Body of pancreas (tissue), 4 donors: ENCODE results near the gene KLF18. TPM values are rescaled to one million over a fixed set of nuclear protein-coding genes. Genes with fewer than 3 reads are reported as not detected.

Experiments used
- ATAC-seq: fragments of 150-250 bp; one replicate; pipeline ENCODE4 v1.9.1; 2016
- DNase-seq, 4 donors: peaks; one replicate each; pipeline ENCODE4 v3.0.0-alpha.2; 2019
- H3K27ac ChIP-seq, 4 donors: fragments of 200-600 bp; sonication (generic); 1 replicate in 3 of 4; 2 replicates in 1 of 4; pipeline versions ENCODE4 v1.5.1 to v1.6.1; 2016 to 2019; ENCODE audit warnings: mild to moderate bottlenecking in 1 of 4, mixed read lengths in 1 of 4, moderate library complexity in 1 of 4
- H3K27me3 ChIP-seq, 2 donors: fragments of 200-600 bp; sonication (generic); one replicate each; pipeline ENCODE4 v1.6.0; 2016; ENCODE audit warnings: mild to moderate bottlenecking in 1 of 2
- H3K36me3 ChIP-seq, 2 donors: fragments of 200-600 bp; sonication (generic); replicated peaks in 1 of 2; 2 replicates each; pipeline ENCODE4 v1.5.1; 2016; ENCODE audit warnings: low read depth in 2 of 2; ENCODE audit not compliant: insufficient read depth in 1 of 2
- H3K4me1 ChIP-seq: fragments of 200-600 bp; sonication (generic); one replicate; pipeline ENCODE4 v1.6.0; 2016
- H3K4me3 ChIP-seq, 2 donors: fragments of 200-600 bp; sonication (generic); 1 replicate in 1 of 2; 2 replicates in 1 of 2; pipeline ENCODE4 v1.5.1; 2016 to 2019
- H3K9me3 ChIP-seq, 3 donors: fragments of 200-600 bp; sonication (generic); 1 replicate in 2 of 3; 2 replicates in 1 of 3; pipeline ENCODE4 v1.5.1; 2016
- POLR2A ChIP-seq, 3 donors: fragments of 450-650 bp; IDR thresholded peaks; one replicate each; pipeline ENCODE4 v1.6.1; 2016; ENCODE audit warnings: antibody characterized with exemption in 3 of 3, mild to moderate bottlenecking in 2 of 3
- WGBS, 2 donors: methylation state at CpG; one replicate each; pipeline ENCODE4 v1.1.5; 2017; 5-methylcytosine and 5-hydroxymethylcytosine counted together
- intact Hi-C: fragments of 100-400 bp; cut with DNase I; formaldehyde crosslinking; loops from one replicate; pipeline ENCODE4 v1.15.1; 2023
- small RNA-seq: library from RNA; depleted of rRNA; stranded (forward); fragments of <200 nt; gene quantifications from one replicate; pipeline ENCODE3, GENCODE V24; 2016
- total RNA-seq, 2 donors: library from RNA; depleted of rRNA; stranded (reverse); fragments of >200 nt; gene quantifications; one replicate each; pipeline ENCODE4 v1.1.0, GENCODE V29; 2016
- TF ChIP-seq, protein P1 (sequence below), 7 experiments: fragments of 450-650 bp in 4 of 7; fragments of 200-600 bp in 3 of 7; sonication (generic) in 3 of 7; IDR thresholded peaks; one replicate each; pipeline ENCODE4 v1.5.1; 2016 to 2019; ENCODE audit warnings: antibody characterized with exemption in 7 of 7

Gene KLF18
- total RNA-seq, 2 donors from 2014 or later = not detected

GRCh38 chr1:44100183-44100868 lies 41.1 kb downstream of the KLF18 start:
- ATAC-seq (no peak), DNase-seq (no peak)
- no peak overlapping the region for H3K27ac ChIP-seq
- 89 to 91% methylated on average over 9 of the region's 9 CpGs for WGBS, 2 donors
- H3K27me3 ChIP-seq = no peaks in the 10 kb centered on the region
- no peaks in the 10 kb centered on the region for H3K9me3 ChIP-seq
- no peaks in the 10 kb centered on the region for H3K36me3 ChIP-seq
- no peak for TF ChIP-seq POLR2A (IDR thresholded peaks at IDR 0.05)
- TF ChIP-seq, protein P1, sequence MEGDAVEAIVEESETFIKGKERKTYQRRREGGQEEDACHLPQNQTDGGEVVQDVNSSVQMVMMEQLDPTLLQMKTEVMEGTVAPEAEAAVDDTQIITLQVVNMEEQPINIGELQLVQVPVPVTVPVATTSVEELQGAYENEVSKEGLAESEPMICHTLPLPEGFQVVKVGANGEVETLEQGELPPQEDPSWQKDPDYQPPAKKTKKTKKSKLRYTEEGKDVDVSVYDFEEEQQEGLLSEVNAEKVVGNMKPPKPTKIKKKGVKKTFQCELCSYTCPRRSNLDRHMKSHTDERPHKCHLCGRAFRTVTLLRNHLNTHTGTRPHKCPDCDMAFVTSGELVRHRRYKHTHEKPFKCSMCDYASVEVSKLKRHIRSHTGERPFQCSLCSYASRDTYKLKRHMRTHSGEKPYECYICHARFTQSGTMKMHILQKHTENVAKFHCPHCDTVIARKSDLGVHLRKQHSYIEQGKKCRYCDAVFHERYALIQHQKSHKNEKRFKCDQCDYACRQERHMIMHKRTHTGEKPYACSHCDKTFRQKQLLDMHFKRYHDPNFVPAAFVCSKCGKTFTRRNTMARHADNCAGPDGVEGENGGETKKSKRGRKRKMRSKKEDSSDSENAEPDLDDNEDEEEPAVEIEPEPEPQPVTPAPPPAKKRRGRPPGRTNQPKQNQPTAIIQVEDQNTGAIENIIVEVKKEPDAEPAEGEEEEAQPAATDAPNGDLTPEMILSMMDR (IDR thresholded peaks at IDR 0.05) = no peak
- H3K4me1 ChIP-seq = no peaks in the 10 kb centered on the region
- intact Hi-C loops = no loop called here
- H3K4me3 ChIP-seq = no peak overlapping the region

DNA sequence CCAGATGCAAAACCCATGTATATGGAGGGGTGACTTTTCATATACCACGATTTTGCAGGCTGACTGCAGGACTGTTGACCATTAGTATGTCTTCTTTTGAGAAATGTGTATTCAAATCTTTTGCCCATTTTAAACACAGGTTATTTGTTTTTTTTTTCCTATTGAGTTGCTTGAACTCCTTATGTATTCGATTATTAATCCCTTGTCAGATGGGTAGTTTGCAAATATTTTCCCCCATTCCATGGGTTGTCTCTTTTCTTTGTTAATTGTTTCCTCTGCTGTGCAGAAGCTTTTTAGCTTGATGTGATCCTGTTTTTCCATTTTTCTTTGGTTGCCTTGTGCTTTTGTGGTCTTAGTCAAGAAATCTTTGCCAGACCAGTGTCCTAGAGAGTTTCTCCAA lies 47.4 kb downstream of the KLF18 start:
- intact Hi-C loops = no loop called here
- no peaks in the 10 kb centered on the region for H3K9me3 ChIP-seq
- no peak overlapping the region for H3K4me3 ChIP-seq
- no peaks in the 10 kb centered on the region for H3K36me3 ChIP-seq
- H3K4me1 ChIP-seq = no peaks in the 10 kb centered on the region
- no peak for TF ChIP-seq POLR2A (IDR thresholded peaks at IDR 0.05)
- TF ChIP-seq, protein P1 (IDR thresholded peaks at IDR 0.05) = no peak
- ATAC-seq = no peak
- WGBS, 2 donors = 73 to 77% methylated on average over 2 of the region's 2 CpGs
- H3K27ac ChIP-seq = no peak overlapping the region
- no peak for DNase-seq
- H3K27me3 ChIP-seq = no peaks in the 10 kb centered on the region

DNA sequence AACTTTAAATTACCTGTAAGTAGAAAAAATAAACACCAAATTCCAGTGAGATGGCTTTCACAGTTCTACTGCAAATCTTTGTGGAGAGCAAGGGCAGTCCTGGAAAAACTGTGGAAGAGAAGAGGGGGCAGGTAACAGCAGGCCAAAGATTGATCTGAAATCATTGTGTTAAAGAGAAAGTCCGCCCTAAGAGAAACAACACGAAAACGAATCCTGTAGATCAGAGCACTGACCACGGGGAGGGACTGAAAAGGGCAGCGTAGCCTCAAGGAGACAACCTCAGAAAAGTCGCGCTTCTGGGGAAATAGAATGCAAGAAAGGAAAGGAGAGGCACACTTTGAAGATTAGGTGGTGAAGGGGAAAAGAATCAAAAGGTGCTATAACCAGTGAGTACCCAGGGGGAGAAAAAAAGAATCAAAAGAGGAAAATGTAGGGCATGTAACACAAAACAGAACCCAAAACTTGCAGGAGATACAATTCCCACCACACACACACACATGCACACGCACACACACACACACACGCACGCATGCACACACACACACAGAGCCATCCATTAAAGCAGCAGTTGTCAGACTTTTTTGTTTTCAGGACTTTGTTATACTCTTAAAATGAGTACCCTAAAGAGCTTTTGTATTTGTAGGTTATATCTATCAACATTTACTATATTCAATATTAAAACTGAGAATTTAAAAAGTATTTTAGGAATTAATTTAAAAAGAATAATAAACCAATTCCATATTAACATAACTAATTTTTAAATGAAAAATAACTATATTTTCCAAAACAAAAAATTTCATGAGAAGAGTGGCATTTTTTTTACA lies 50.8 kb downstream of the KLF18 start:
- intact Hi-C loops = no loop called here
- Histone ChIP-seq H3K27ac (no peak overlapping the region), H3K9me3 (no peaks in the 10 kb centered on the region), H3K36me3 (no peaks in the 10 kb centered on the region), H3K4me1 (no peaks in the 10 kb centered on the region), H3K4me3 (no peak overlapping the region), H3K27me3 (no peaks in the 10 kb centered on the region)
- DNase-seq (no peak), ATAC-seq (no peak)
- 63 to 67% methylated on average over 10 of the region's 10 CpGs for WGBS, 2 donors
- TF ChIP-seq, protein P1 (IDR thresholded peaks at IDR 0.05) = no peak
- no peak for TF ChIP-seq POLR2A (IDR thresholded peaks at IDR 0.05)

DNA sequence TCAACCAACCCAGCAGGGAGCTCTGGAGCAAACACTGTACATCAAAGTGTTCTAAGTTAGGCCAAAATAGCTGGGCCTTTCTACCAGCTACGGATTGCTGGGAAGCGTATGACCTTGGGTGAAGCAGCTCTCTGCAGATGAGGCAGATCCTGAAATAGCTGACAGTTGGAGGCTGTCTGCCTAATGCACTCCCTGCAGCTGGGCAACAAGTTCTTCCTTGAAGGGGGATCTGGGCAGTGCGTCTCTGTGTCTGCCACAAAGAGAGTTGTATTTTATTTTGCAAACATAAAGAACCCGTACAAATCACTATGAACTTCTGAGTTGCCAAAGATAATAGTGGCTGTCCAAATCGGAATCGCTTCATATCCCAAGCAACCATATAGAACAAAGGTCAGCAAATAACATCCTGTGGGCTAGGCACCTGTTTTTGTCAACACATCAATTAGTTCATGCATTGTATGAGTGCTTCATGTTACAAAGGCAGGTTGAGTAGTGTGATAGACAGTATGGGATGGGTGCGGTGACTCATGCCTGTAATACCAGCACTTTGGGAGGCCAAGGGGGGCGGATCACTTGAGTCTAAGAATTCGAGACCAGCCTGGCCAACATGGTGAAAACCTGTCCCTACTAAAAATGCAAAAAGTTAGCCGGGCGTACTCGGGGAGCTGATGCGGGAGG lies 51.9 kb downstream of the KLF18 start:
- ATAC-seq = no peak
- Histone ChIP-seq H3K4me1 (no peaks in the 10 kb centered on the region), H3K9me3 (no peaks in the 10 kb centered on the region), H3K27ac (no peak overlapping the region), H3K4me3 (no peak overlapping the region), H3K27me3 (no peaks in the 10 kb centered on the region), H3K36me3 (no peaks in the 10 kb centered on the region)
- WGBS, 2 donors = 71 to 78% methylated on average over 13 of the region's 13 CpGs
- no peak for DNase-seq
- intact Hi-C loops = no loop called here
- TF ChIP-seq POLR2A (IDR thresholded peaks at IDR 0.05) = no peak
- TF ChIP-seq, protein P1 (IDR thresholded peaks at IDR 0.05) = no peak

Small RNAs within 50 kb of the gene (small RNA-seq; reads per million reads assigned to genes)
- not detected for gene AL035417.1
- gene OOSP1P1 = not detected
- gene RF00019 = not detected
- not detected for gene RN7SL479P

Other genes with a start within 250 kb of the KLF18 start
- gene ARTN, start 207.8 kb downstream of the KLF18 start, total RNA-seq = 10 to 100 TPM in 1 of 2 donors, 1 to 10 TPM in 1; 1.3 to 12.5 TPM
- gene IPO13, start 194.7 kb downstream of the KLF18 start, total RNA-seq = 10 to 100 TPM; 10.4 to 29.3 TPM
- 10 to 100 TPM; 25.4 to 35.3 TPM for gene DPH2, start 171.6 kb downstream of the KLF18 start, total RNA-seq
- gene ATP6V0B, start 166.7 kb downstream of the KLF18 start, total RNA-seq = 100 to 1,000 TPM in 1 of 2 donors, 10 to 100 TPM in 1; 73.5 to 103 TPM
- 10 to 100 TPM; 18.2 to 29.3 TPM for gene B4GALT2, start 162.4 kb downstream of the KLF18 start, total RNA-seq
- 10 to 100 TPM in 1 of 2 donors, 1 to 10 TPM in 1; 6.7 to 21.1 TPM for gene CCDC24, start 150.0 kb downstream of the KLF18 start, total RNA-seq
- 1 to 10 TPM; 2.3 to 4.6 TPM for gene SLC6A9, start 110.2 kb downstream of the KLF18 start, total RNA-seq
- gene KLF17, start 22.8 kb downstream of the KLF18 start, total RNA-seq = not detected
- gene DMAP1, start 71.8 kb upstream of the KLF18 start, total RNA-seq = 10 to 100 TPM; 39.2 to 93.3 TPM
- gene ERI3, start 213.6 kb upstream of the KLF18 start, total RNA-seq = 10 to 100 TPM; 17.4 to 59.7 TPM